H9 (cell line): ENCODE data around the gene THSD7A. TPM values are rescaled to one million over a fixed set of nuclear protein-coding genes. Genes with fewer than 3 reads are reported as not detected.

Experiments
- DNase-seq: peaks from one replicate; pipeline ENCODE4 v3.0.0-alpha.2; 2017
- H2AFZ ChIP-seq: one replicate; pipeline ENCODE4 v1.6.1; 2013; ENCODE audit warnings: mild to moderate bottlenecking, low read length, control low read depth, moderate library complexity
- H2AK5ac ChIP-seq: 2 replicates; pipeline ENCODE4 v1.6.1; 2013; ENCODE audit warnings: low read length, control low read depth, mixed read lengths; ENCODE audit not compliant: insufficient read length
- H2BK120ac ChIP-seq: one replicate; pipeline ENCODE4 v1.6.1; 2013; ENCODE audit warnings: low read depth, mild to moderate bottlenecking, low read length, control low read depth, inconsistent platforms; ENCODE audit not compliant: poor library complexity, severe bottlenecking
- H2BK12ac ChIP-seq: 2 replicates; pipeline ENCODE4 v1.6.1; 2013; ENCODE audit warnings: low read length, control low read depth, mixed read lengths, low read depth; ENCODE audit not compliant: insufficient read length
- H2BK15ac ChIP-seq: 2 replicates; pipeline ENCODE4 v1.6.1; 2013; ENCODE audit warnings: low read depth, low read length, control low read depth
- H2BK20ac ChIP-seq: one replicate; pipeline ENCODE4 v1.6.1; 2013; ENCODE audit warnings: low read depth, mild to moderate bottlenecking, low read length, control low read depth, inconsistent platforms; ENCODE audit not compliant: poor library complexity, severe bottlenecking
- H2BK5ac ChIP-seq: 2 replicates; pipeline ENCODE4 v1.6.1; 2013; ENCODE audit warnings: low read length, control low read depth, mixed read lengths; ENCODE audit not compliant: insufficient read length
- H3K14ac ChIP-seq: 2 replicates; pipeline ENCODE4 v1.6.1; 2013; ENCODE audit warnings: low read length, control low read depth; ENCODE audit not compliant: insufficient read depth
- H3K18ac ChIP-seq: 2 replicates; pipeline ENCODE4 v1.6.1; 2013; ENCODE audit warnings: low read depth, mild to moderate bottlenecking, mixed read lengths, low read length, control low read depth; ENCODE audit not compliant: insufficient read length
- H3K23ac ChIP-seq: 2 replicates; pipeline ENCODE4 v1.6.1; 2013; ENCODE audit warnings: low read length, control low read depth, mixed read lengths, low read depth; ENCODE audit not compliant: insufficient read length
- H3K23me2 ChIP-seq: 2 replicates; pipeline ENCODE4 v1.6.1; 2013; ENCODE audit warnings: low read depth, mild to moderate bottlenecking, mixed read lengths, low read length, control low read depth; ENCODE audit not compliant: insufficient read length, poor library complexity, severe bottlenecking
- H3K27ac ChIP-seq: 2 replicates; pipeline ENCODE4 v1.5.1; 2013; ENCODE audit warnings: low read length, control low read depth, mixed read lengths, low read depth; ENCODE audit not compliant: insufficient read length
- H3K27me3 ChIP-seq: 2 replicates; pipeline ENCODE4 v1.6.1; 2013; ENCODE audit warnings: low read length, control low read depth, inconsistent platforms; ENCODE audit not compliant: insufficient read depth
- H3K4ac ChIP-seq: 2 replicates; pipeline ENCODE4 v1.6.1; 2013; ENCODE audit warnings: low read depth, mild to moderate bottlenecking, control low read depth, inconsistent platforms, low read length, moderate library complexity
- H3K4me1 ChIP-seq: 2 replicates; pipeline ENCODE4 v1.6.1; 2013; ENCODE audit warnings: low read length, control low read depth, inconsistent platforms; ENCODE audit not compliant: insufficient read depth
- H3K4me2 ChIP-seq: 2 replicates; pipeline ENCODE4 v1.6.1; 2013; ENCODE audit warnings: low read length, control low read depth, mixed read lengths; ENCODE audit not compliant: insufficient read length, insufficient read depth
- H3K56ac ChIP-seq: 2 replicates; pipeline ENCODE4 v1.6.1; 2013; ENCODE audit warnings: low read depth, mild to moderate bottlenecking, mixed read lengths, low read length, control low read depth; ENCODE audit not compliant: insufficient read length
- H3K79me1 ChIP-seq: 2 replicates; pipeline ENCODE4 v1.6.1; 2013; ENCODE audit warnings: low read depth, mild to moderate bottlenecking, moderate library complexity, low read length, control low read depth, inconsistent platforms; ENCODE audit not compliant: insufficient read depth, poor library complexity, severe bottlenecking
- H3K79me2 ChIP-seq: 2 replicates; pipeline ENCODE4 v1.6.1; 2013; ENCODE audit warnings: low read length, control low read depth, inconsistent platforms; ENCODE audit not compliant: insufficient read depth
- H3K9ac ChIP-seq: 2 replicates; pipeline ENCODE4 v1.6.1; 2013; ENCODE audit warnings: low read length, control low read depth, mixed read lengths; ENCODE audit not compliant: insufficient read length; ENCODE audit errors: extremely low read depth
- H3K9me3 ChIP-seq: one replicate; pipeline ENCODE4 v1.6.1; 2013; ENCODE audit warnings: low read depth, low read length, inconsistent platforms; ENCODE audit not compliant: control insufficient read depth
- H3T11ph ChIP-seq: one replicate; pipeline ENCODE4 v1.6.1; 2013; ENCODE audit warnings: mild to moderate bottlenecking, low read length, control low read depth, inconsistent platforms
- H4K20me1 ChIP-seq: one replicate; pipeline ENCODE4 v1.6.1; 2013; ENCODE audit not compliant: control insufficient read depth, insufficient read length, insufficient read depth
- H4K5ac ChIP-seq: 2 replicates; pipeline ENCODE4 v1.6.1; 2013; ENCODE audit warnings: low read depth, mild to moderate bottlenecking, mixed read lengths, low read length, control low read depth; ENCODE audit not compliant: insufficient read length
- H4K8ac ChIP-seq: replicated peaks from 2 replicates; pipeline ENCODE4 v1.6.1; 2013; ENCODE audit warnings: low read length, control low read depth, mixed read lengths, low read depth; ENCODE audit not compliant: insufficient read length
- H4K91ac ChIP-seq: 2 replicates; pipeline ENCODE4 v1.6.1; 2013; ENCODE audit warnings: low read depth, mild to moderate bottlenecking, moderate library complexity, mixed read lengths, low read length, control low read depth; ENCODE audit not compliant: insufficient read length
- H3K27ac Mint-ChIP-seq, 3 experiments: 2 replicates in 2 of 3; 3 replicates in 1 of 3; pipeline ENCODE4 v1.8.0; 2020 to 2021; ENCODE audit warnings: mixed read lengths in 3 of 3, mild to moderate bottlenecking in 1 of 3, moderate library complexity in 1 of 3
- H3K27me3 Mint-ChIP-seq: 2 replicates; pipeline ENCODE4 v1.8.0; 2021; ENCODE audit warnings: low read depth, mild to moderate bottlenecking, moderate library complexity, mixed read lengths
- H3K36me3 Mint-ChIP-seq, 3 experiments: 2 replicates in 2 of 3; 3 replicates in 1 of 3; pipeline ENCODE4 v1.8.0; 2020 to 2021; ENCODE audit warnings: low read depth in 3 of 3, mixed read lengths in 3 of 3; ENCODE audit not compliant: insufficient read depth in 1 of 3
- H3K4me1 Mint-ChIP-seq, 2 experiments: 2 replicates each; pipeline ENCODE4 v1.8.0; 2020; ENCODE audit warnings: mixed read lengths in 2 of 2
- H3K4me3 Mint-ChIP-seq, 2 experiments: 2 replicates in 1 of 2; 3 replicates in 1 of 2; pipeline ENCODE4 v1.8.0; 2020 to 2021; ENCODE audit warnings: mild to moderate bottlenecking in 2 of 2, mixed read lengths in 2 of 2, moderate library complexity in 1 of 2
- H3K9me3 Mint-ChIP-seq, 2 experiments: 2 replicates in 1 of 2; 3 replicates in 1 of 2; pipeline ENCODE4 v1.8.0; 2020; ENCODE audit warnings: mild to moderate bottlenecking in 2 of 2, mixed read lengths in 2 of 2, moderate library complexity in 1 of 2
- CTCF ChIP-seq: fragments of 200-600 bp; sonication (generic); conservative IDR thresholded peaks from 3 replicates; pipeline ENCODE4 v1.8.0; 2021; ENCODE audit warnings: antibody characterized with exemption, mild to moderate bottlenecking
- WGBS: extraction: QIAGEN DNeasy Blood & Tissue Kit; methylation state at CpG from one replicate; pipeline ENCODE4 v1.1.7; 2013; ENCODE audit warnings: missing lambda C conversion rate, low lambda C conversion rate, mixed read lengths; ENCODE audit not compliant: insufficient read length; ENCODE audit errors: extremely low coverage; 5-methylcytosine and 5-hydroxymethylcytosine counted together
- total RNA-seq: library from RNA; stranded (reverse); gene quantifications from 2 replicates; pipeline ENCODE4 v1.2.1, GENCODE V29; 2021

The THSD7A gene
- total RNA-seq, 1 experiment from 2014 or later = 0.42 TPM

- Mint-ChIP-seq H3K9me3 (no peaks in the 10 kb centered on the region), H3K27me3 (no peaks in the 10 kb centered on the region), H3K4me1 (peaks cover 17 to 21% of the 10 kb centered on the region in 2 experiments), H3K36me3 (no peaks in the 10 kb centered on the region), H3K4me3 (peak overlapping the region in 1 of 2 experiments; percentile 9; a peak in 1 of 5 replicates), H3K27ac (peak overlapping the region in 2 of 3 experiments; percentile 28 to 29; a peak in 3 of 7 replicates)
- no peak overlapping the region for H3K14ac ChIP-seq
- peaks cover 2% of the 10 kb centered on the region; the same call in 1 of the 2 replicates for H3K4me1 ChIP-seq
- no peak overlapping the region for H4K8ac ChIP-seq
- no peaks in the 10 kb centered on the region for H3K79me2 ChIP-seq
- no peaks in the 10 kb centered on the region for H3K9me3 ChIP-seq
- no peak overlapping the region for H4K5ac ChIP-seq
- no peak overlapping the region for H2BK20ac ChIP-seq
- WGBS = no CpG with 5 or more reads among the region's 1 CpG
- no peak overlapping the region for H3K56ac ChIP-seq
- no peak overlapping the region for H3K27ac ChIP-seq
- TF ChIP-seq CTCF = no peak
- H2AFZ ChIP-seq = no peak overlapping the region
- DNase-seq = peak; percentile 32
- no peak overlapping the region for H3K4me2 ChIP-seq
- H3K4ac ChIP-seq = no peak overlapping the region
- no peak overlapping the region for H3K9ac ChIP-seq
- H3K23me2 ChIP-seq = no peaks in the 10 kb centered on the region
- no peak overlapping the region for H2BK5ac ChIP-seq
- no peaks in the 10 kb centered on the region for H3K27me3 ChIP-seq
- H3K18ac ChIP-seq = no peak overlapping the region
- no peak overlapping the region for H2AK5ac ChIP-seq
- no peak overlapping the region for H2BK120ac ChIP-seq
- no peak overlapping the region for H4K91ac ChIP-seq
- no peaks in the 10 kb centered on the region for H4K20me1 ChIP-seq
- H3T11ph ChIP-seq = no peak overlapping the region
- no peak overlapping the region for H2BK15ac ChIP-seq
- no peak overlapping the region for H3K23ac ChIP-seq
- no peak overlapping the region for H2BK12ac ChIP-seq
- no peaks in the 10 kb centered on the region for H3K79me1 ChIP-seq
Observed at GRCh38 chr7:11517853-11518252, 314.1 kb downstream of the THSD7A start.
